ENCODE results near the gene GALNT17.

GRCh38 chr7:71323726-71324125 lies 191.8 kb downstream of the GALNT17 start:
- TF ChIP-seq POLR2A (IDR thresholded peaks at IDR 0.05) = no peak
- TF ChIP-seq CTCF (IDR thresholded peaks at IDR 0.05) = no peak

Data from uterus (tissue), 2 donors.